Ascending aorta (tissue), 1 donor: ENCODE data around the gene DUXA. TPM values are rescaled to one million over a fixed set of nuclear protein-coding genes. Genes with fewer than 3 reads are reported as not detected.

Experiments
- total RNA-seq: library from RNA; depleted of rRNA; stranded (reverse); fragments of >200 nt; gene quantifications from one replicate; pipeline ENCODE4 v1.1.0, GENCODE V29; 2016

Gene DUXA
- total RNA-seq, 1 donor from 2014 or later: not detected

Other genes with a start within 250 kb of the DUXA start
- gene USP29, start 47.5 kb downstream of the DUXA start, total RNA-seq: not detected
- not detected for gene ZIM3, start 22.3 kb downstream of the DUXA start, total RNA-seq
- 183 TPM for gene ZNF264, start 24.0 kb upstream of the DUXA start, total RNA-seq
- gene AURKC, start 63.5 kb upstream of the DUXA start, total RNA-seq: not detected
- 22.8 TPM for gene ZNF805, start 73.1 kb upstream of the DUXA start, total RNA-seq
- gene ZNF460, start 113.0 kb upstream of the DUXA start, total RNA-seq: 56.5 TPM
- gene ZNF543, start 153.0 kb upstream of the DUXA start, total RNA-seq: 4.5 TPM
- gene ZNF304, start 183.8 kb upstream of the DUXA start, total RNA-seq: 5.9 TPM
- gene TRAPPC2B, start 196.1 kb upstream of the DUXA start, total RNA-seq: 1.8 TPM
- not detected for gene ZNF547, start 196.1 kb upstream of the DUXA start, total RNA-seq
- gene ZNF548, start 222.4 kb upstream of the DUXA start, total RNA-seq: 0.96 TPM
- gene ZNF17, start 243.7 kb upstream of the DUXA start, total RNA-seq: 1.5 TPM